ENCODE measurements around the gene RBFOX2.

RBFOX2 gene

GRCh38 chr22:35914665-35915476 is 113.8 kb downstream of the RBFOX2 start:
- DNase-seq (ENCODE audit: low read depth) = peak; percentile 88
- TF ChIP-seq, protein P1, sequence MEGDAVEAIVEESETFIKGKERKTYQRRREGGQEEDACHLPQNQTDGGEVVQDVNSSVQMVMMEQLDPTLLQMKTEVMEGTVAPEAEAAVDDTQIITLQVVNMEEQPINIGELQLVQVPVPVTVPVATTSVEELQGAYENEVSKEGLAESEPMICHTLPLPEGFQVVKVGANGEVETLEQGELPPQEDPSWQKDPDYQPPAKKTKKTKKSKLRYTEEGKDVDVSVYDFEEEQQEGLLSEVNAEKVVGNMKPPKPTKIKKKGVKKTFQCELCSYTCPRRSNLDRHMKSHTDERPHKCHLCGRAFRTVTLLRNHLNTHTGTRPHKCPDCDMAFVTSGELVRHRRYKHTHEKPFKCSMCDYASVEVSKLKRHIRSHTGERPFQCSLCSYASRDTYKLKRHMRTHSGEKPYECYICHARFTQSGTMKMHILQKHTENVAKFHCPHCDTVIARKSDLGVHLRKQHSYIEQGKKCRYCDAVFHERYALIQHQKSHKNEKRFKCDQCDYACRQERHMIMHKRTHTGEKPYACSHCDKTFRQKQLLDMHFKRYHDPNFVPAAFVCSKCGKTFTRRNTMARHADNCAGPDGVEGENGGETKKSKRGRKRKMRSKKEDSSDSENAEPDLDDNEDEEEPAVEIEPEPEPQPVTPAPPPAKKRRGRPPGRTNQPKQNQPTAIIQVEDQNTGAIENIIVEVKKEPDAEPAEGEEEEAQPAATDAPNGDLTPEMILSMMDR (conservative IDR thresholded peaks at IDR 0.05; ENCODE audit: low read length) = no peak
- peak overlapping the region; percentile 52 for H3K4me3 ChIP-seq (ENCODE audit: low read length)

DNA sequence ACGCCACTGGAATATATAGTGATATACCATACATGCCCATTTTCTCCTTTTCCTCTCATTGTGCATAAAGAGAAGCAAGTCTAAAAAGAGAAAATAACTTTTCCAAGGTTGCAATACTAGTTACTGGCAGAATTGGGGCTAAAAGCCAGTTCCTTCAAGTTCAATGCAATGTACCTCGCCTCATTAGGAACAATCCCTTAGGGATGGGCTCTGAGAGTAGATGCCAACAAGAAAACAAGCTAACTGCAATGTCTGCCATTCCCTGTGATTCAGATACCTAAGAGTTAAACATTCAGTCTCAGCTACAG is 114.3 kb downstream of the RBFOX2 start:
- H3K4me3 ChIP-seq (ENCODE audit: low read length) = peak overlapping the region; percentile 36
- TF ChIP-seq, protein P1 (conservative IDR thresholded peaks at IDR 0.05; ENCODE audit: low read length) = no peak
- DNase-seq (ENCODE audit: low read depth) = no peak

GRCh38 chr22:35913925-35914324 is 114.7 kb downstream of the RBFOX2 start:
- H3K4me3 ChIP-seq (ENCODE audit: low read length) = no peak overlapping the region
- DNase-seq (ENCODE audit: low read depth) = no peak
- TF ChIP-seq, protein P1 (conservative IDR thresholded peaks at IDR 0.05; ENCODE audit: low read length) = no peak

DNA sequence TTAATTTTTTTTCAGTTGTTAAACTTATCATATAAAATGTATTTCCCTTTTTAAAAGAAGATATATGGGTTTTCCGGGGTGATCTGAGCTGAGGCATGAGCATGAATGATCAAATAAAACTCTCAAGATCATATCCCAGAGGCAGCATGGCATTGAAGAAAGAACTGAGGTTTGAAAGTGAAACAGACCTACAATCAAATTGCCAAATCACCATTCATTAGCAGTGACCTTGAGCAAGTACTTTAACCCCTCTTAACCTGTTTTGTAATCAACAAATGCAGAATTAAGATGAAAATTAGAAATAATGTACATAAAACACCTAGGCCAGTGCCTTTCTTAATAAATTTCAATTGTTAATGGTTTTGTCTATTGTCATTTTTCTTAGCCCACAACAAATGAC is 116.0 kb downstream of the RBFOX2 start:
- TF ChIP-seq, protein P1 (conservative IDR thresholded peaks at IDR 0.05; ENCODE audit: low read length) = no peak
- DNase-seq (ENCODE audit: low read depth) = no peak
- no peak overlapping the region for H3K4me3 ChIP-seq (ENCODE audit: low read length)

DNA sequence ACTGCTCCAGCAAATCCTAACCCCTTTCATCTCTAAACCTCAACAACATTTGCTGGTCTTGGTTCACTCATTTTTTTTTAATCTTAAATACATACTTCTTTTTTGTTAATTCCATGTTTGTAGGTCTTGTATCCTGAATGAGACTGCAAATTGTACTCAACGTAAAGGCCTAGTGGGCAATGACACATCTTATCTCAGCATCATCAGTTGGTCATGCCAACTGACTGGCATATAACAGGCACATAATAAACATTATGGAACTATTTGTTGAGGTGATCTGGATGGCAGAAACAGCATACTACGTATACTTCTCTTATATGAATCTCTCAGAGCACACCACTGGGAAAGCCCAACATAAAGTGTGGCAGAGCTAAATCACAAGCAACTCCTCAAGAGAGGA is 116.7 kb downstream of the RBFOX2 start:
- no peak overlapping the region for H3K4me3 ChIP-seq (ENCODE audit: low read length)
- TF ChIP-seq, protein P1 (conservative IDR thresholded peaks at IDR 0.05; ENCODE audit: low read length) = no peak
- no peak for DNase-seq (ENCODE audit: low read depth)

GRCh38 chr22:35910926-35911325 is 117.7 kb downstream of the RBFOX2 start:
- no peak overlapping the region for H3K4me3 ChIP-seq (ENCODE audit: low read length)
- no peak for DNase-seq (ENCODE audit: low read depth)
- TF ChIP-seq, protein P1 (conservative IDR thresholded peaks at IDR 0.05; ENCODE audit: low read length) = no peak

- TF ChIP-seq, protein P1 (conservative IDR thresholded peaks at IDR 0.05; ENCODE audit: low read length) = no peak
- peak; percentile 35 for DNase-seq (ENCODE audit: low read depth)
- no peak overlapping the region for H3K4me3 ChIP-seq (ENCODE audit: low read length)
Observed at GRCh38 chr22:35910003-35910769, 118.4 kb downstream of the RBFOX2 start.
